Fibroblast of mammary gland (primary cell): ENCODE results near the gene RAB5B.
"Not testable (repeated sequence)": the region's sequence is repeated elsewhere in the genome, so short reads cannot be mapped to it uniquely, and the experiment has no call there.

Source experiments
- DNase-seq: peaks from one replicate; pipeline ENCODE4 v3.0.0-alpha.2; 2010; ENCODE audit warnings: low read depth
- H3K4me3 ChIP-seq: 2 replicates; pipeline ENCODE4 v1.5.1; 2011; ENCODE audit warnings: low read depth, mild to moderate bottlenecking, low read length, moderate library complexity; ENCODE audit not compliant: control insufficient read depth
- CTCF ChIP-seq: conservative IDR thresholded peaks from 2 replicates; pipeline ENCODE4 v1.5.1; 2011; ENCODE audit warnings: low read depth, low read length, inconsistent platforms; ENCODE audit not compliant: control insufficient read depth, insufficient read depth

Gene RAB5B

GRCh38 chr12:55982319-55982936 lies 8.6 kb downstream of the RAB5B start:
- no peak for TF ChIP-seq CTCF
- DNase-seq, result no peak
- H3K4me3 ChIP-seq, result no peak overlapping the region

- no peak for DNase-seq
- no peak overlapping the region for H3K4me3 ChIP-seq
- TF ChIP-seq CTCF, result no peak
These were observed 9.5 kb downstream of the RAB5B start for GRCh38 chr12:55983232-55983842.

- no peak overlapping the region for H3K4me3 ChIP-seq
- no peak for TF ChIP-seq CTCF
- no peak for DNase-seq
These were observed 11.0 kb downstream of the RAB5B start for GRCh38 chr12:55984861-55985260.

GRCh38 chr12:55985341-55985740 lies 11.5 kb downstream of the RAB5B start:
- TF ChIP-seq CTCF, result no peak
- DNase-seq, result no peak
- H3K4me3 ChIP-seq, result no peak overlapping the region

GRCh38 chr12:55985976-55986375 lies 12.1 kb downstream of the RAB5B start:
- H3K4me3 ChIP-seq, DNase-seq: not testable (repeated sequence)

GRCh38 chr12:55991110-55991509 lies 17.2 kb downstream of the RAB5B start:
- DNase-seq, result no peak
- no peak for TF ChIP-seq CTCF
- no peak overlapping the region for H3K4me3 ChIP-seq

- TF ChIP-seq CTCF, result no peak
- H3K4me3 ChIP-seq, result no peak overlapping the region
- no peak for DNase-seq
These were observed 19.5 kb downstream of the RAB5B start for GRCh38 chr12:55993230-55993853.
